Chondrocyte (in vitro differentiated cells): ENCODE results near the gene NRXN3. TPM values are rescaled to one million over a fixed set of nuclear protein-coding genes. Genes with fewer than 3 reads are reported as not detected.

Source experiments
- DNase-seq: peaks from one replicate; pipeline ENCODE4 v3.0.0; 2021; ENCODE audit warnings: mixed read lengths, low spot score
- H3K27ac Mint-ChIP-seq: one replicate; pipeline ENCODE4 v1.8.0; 2021; ENCODE audit warnings: mild to moderate bottlenecking, moderate library complexity, mixed read lengths; ENCODE audit not compliant: unreplicated experiment
- H3K27me3 Mint-ChIP-seq: 2 replicates; pipeline ENCODE4 v1.8.0; 2021; ENCODE audit warnings: low read depth, mixed read lengths
- H3K36me3 Mint-ChIP-seq: 2 replicates; pipeline ENCODE4 v1.8.0; 2021; ENCODE audit warnings: low read depth, mixed read lengths
- H3K4me1 Mint-ChIP-seq: 2 replicates; pipeline ENCODE4 v1.8.0; 2021; ENCODE audit warnings: low read depth, mild to moderate bottlenecking, mixed read lengths
- H3K4me3 Mint-ChIP-seq: one replicate; pipeline ENCODE4 v1.8.0; 2021; ENCODE audit warnings: mild to moderate bottlenecking, moderate library complexity, mixed read lengths; ENCODE audit not compliant: unreplicated experiment
- H3K9me3 Mint-ChIP-seq: 2 replicates; pipeline ENCODE4 v1.8.0; 2021; ENCODE audit warnings: low read depth, mixed read lengths
- total RNA-seq: library from RNA; stranded (reverse); gene quantifications from 3 replicates; pipeline ENCODE4 v1.2.1, GENCODE V29; 2021
- TF ChIP-seq, protein P1 (sequence below): fragments of 200-600 bp; sonication (generic); IDR thresholded peaks from 2 replicates; pipeline ENCODE4 v1.5.0; 2021; ENCODE audit warnings: antibody characterized with exemption, mild to moderate bottlenecking, moderate library complexity

NRXN3 gene
- total RNA-seq, 1 donor from 2014 or later, result 7.9 TPM

DNA sequence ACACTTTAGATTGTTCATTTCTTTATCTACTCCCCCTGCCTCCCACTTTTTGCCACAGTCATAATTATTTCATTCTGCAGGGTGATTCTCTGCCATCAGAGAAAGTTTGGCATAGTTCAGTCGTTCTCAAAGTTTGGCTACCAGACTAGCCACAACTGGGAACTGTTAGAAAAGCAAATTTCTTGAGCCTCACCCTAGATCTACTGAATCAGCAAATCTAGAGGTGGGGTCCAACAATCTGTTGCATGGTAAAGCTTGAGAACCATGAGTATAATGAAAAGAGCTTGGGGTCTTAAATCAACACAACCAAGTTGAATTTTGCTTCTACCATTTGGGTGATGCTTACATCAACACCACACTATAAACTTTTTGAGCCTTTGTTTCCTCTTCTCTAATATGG, 172.7 kb downstream of the NRXN3 start:
- DNase-seq, result no peak
- no peak overlapping the region for H3K27ac Mint-ChIP-seq
- no peaks in the 10 kb centered on the region for H3K4me1 Mint-ChIP-seq
- H3K4me3 Mint-ChIP-seq, result no peak overlapping the region
- H3K27me3 Mint-ChIP-seq, result peaks cover 2% of the 10 kb centered on the region
- TF ChIP-seq, protein P1, sequence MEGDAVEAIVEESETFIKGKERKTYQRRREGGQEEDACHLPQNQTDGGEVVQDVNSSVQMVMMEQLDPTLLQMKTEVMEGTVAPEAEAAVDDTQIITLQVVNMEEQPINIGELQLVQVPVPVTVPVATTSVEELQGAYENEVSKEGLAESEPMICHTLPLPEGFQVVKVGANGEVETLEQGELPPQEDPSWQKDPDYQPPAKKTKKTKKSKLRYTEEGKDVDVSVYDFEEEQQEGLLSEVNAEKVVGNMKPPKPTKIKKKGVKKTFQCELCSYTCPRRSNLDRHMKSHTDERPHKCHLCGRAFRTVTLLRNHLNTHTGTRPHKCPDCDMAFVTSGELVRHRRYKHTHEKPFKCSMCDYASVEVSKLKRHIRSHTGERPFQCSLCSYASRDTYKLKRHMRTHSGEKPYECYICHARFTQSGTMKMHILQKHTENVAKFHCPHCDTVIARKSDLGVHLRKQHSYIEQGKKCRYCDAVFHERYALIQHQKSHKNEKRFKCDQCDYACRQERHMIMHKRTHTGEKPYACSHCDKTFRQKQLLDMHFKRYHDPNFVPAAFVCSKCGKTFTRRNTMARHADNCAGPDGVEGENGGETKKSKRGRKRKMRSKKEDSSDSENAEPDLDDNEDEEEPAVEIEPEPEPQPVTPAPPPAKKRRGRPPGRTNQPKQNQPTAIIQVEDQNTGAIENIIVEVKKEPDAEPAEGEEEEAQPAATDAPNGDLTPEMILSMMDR, result no peak
- H3K36me3 Mint-ChIP-seq, result no peaks in the 10 kb centered on the region
- no peaks in the 10 kb centered on the region for H3K9me3 Mint-ChIP-seq

DNA sequence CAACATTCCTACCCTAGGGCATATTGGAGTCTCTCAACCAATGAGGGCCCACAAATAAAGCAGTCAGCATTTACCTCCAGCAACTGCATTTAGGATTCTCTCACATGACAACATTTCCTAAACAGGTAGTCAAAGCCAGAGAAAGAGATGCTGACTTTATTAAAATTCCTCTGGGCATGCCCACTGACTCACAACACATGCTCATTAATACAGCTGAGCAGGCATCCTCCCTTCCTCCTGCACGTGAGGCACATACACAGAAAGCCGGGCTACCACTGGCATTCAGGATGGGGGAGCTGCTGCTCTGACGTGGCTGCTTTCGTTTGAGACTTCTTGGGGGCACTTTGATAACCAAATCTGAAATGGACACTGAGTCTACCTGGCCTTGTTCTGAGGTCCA, 174.1 kb downstream of the NRXN3 start:
- Mint-ChIP-seq H3K4me1 (no peaks in the 10 kb centered on the region), H3K9me3 (no peaks in the 10 kb centered on the region), H3K27ac (no peak overlapping the region), H3K4me3 (no peak overlapping the region), H3K27me3 (peaks cover 2% of the 10 kb centered on the region), H3K36me3 (no peaks in the 10 kb centered on the region)
- no peak for DNase-seq
- TF ChIP-seq, protein P1, result no peak

GRCh38 chr14:78345131-78345744, 175.1 kb downstream of the NRXN3 start:
- H3K4me3 Mint-ChIP-seq, result no peak overlapping the region
- peaks cover 2% of the 10 kb centered on the region for H3K27me3 Mint-ChIP-seq
- TF ChIP-seq, protein P1, result no peak
- no peaks in the 10 kb centered on the region for H3K4me1 Mint-ChIP-seq
- no peak overlapping the region for H3K27ac Mint-ChIP-seq
- no peaks in the 10 kb centered on the region for H3K36me3 Mint-ChIP-seq
- no peaks in the 10 kb centered on the region for H3K9me3 Mint-ChIP-seq
- no peak for DNase-seq

- DNase-seq, result no peak
- TF ChIP-seq, protein P1, result no peak
- no peak overlapping the region for H3K4me3 Mint-ChIP-seq
- H3K9me3 Mint-ChIP-seq, result no peaks in the 10 kb centered on the region
- no peaks in the 10 kb centered on the region for H3K36me3 Mint-ChIP-seq
- peaks cover 2% of the 10 kb centered on the region for H3K27me3 Mint-ChIP-seq
- H3K27ac Mint-ChIP-seq, result no peak overlapping the region
- H3K4me1 Mint-ChIP-seq, result no peaks in the 10 kb centered on the region
These were observed 176.6 kb downstream of the NRXN3 start for GRCh38 chr14:78346747-78347146.

GRCh38 chr14:78355109-78355508, 184.9 kb downstream of the NRXN3 start:
- DNase-seq, result no peak
- H3K9me3 Mint-ChIP-seq, result no peaks in the 10 kb centered on the region
- TF ChIP-seq, protein P1, result no peak
- no peaks in the 10 kb centered on the region for H3K27me3 Mint-ChIP-seq
- no peak overlapping the region for H3K27ac Mint-ChIP-seq
- no peaks in the 10 kb centered on the region for H3K36me3 Mint-ChIP-seq
- no peak overlapping the region for H3K4me3 Mint-ChIP-seq
- H3K4me1 Mint-ChIP-seq, result no peaks in the 10 kb centered on the region
